Measurements from ENCODE around the gene PNPT1. TPM values are rescaled to one million over a fixed set of nuclear protein-coding genes. Genes with fewer than 3 reads are reported as not detected.
A peak's percentile ranks its signal among the peaks of the same experiment; 100 is the strongest.

The PNPT1 gene
- total and polyA plus RNA-seq, 2 donors from 2014 or later, result 9.0 to 19.8 TPM

- Histone ChIP-seq H3K9me3 (ENCODE audit: control insufficient read depth in 2 of 3, insufficient read depth in 1 of 3, low read length in 3 of 3) (no peaks in the 10 kb centered on the region), H3K27me3 (ENCODE audit: control insufficient read depth, insufficient read depth, low read length) (no peaks in the 10 kb centered on the region), H3K27ac (ENCODE audit: low read depth in 2 of 2, low read length in 2 of 2) (peak overlapping the region; percentile 92 to 96), H3K4me1 (ENCODE audit: control insufficient read depth in 2 of 3, insufficient read depth in 2 of 3, low read depth in 1 of 3, low read length in 3 of 3) (peaks cover 0 to 17% (median 8%) of the 10 kb centered on the region in 3 donors), H3K9ac (ENCODE audit: low read length in 3 of 3) (peak overlapping the region; percentile 90 to 100 (median 96)), H3K4me3 (ENCODE audit: low read length in 3 of 3) (peak overlapping the region; percentile 94 to 100 (median 98)), H3K36me3 (ENCODE audit: control insufficient read depth in 2 of 3, insufficient read depth in 3 of 3, low read length in 3 of 3) (peaks cover 0 to 5% (median 2%) of the 10 kb centered on the region in 3 donors)
- TF ChIP-seq, protein P1, sequence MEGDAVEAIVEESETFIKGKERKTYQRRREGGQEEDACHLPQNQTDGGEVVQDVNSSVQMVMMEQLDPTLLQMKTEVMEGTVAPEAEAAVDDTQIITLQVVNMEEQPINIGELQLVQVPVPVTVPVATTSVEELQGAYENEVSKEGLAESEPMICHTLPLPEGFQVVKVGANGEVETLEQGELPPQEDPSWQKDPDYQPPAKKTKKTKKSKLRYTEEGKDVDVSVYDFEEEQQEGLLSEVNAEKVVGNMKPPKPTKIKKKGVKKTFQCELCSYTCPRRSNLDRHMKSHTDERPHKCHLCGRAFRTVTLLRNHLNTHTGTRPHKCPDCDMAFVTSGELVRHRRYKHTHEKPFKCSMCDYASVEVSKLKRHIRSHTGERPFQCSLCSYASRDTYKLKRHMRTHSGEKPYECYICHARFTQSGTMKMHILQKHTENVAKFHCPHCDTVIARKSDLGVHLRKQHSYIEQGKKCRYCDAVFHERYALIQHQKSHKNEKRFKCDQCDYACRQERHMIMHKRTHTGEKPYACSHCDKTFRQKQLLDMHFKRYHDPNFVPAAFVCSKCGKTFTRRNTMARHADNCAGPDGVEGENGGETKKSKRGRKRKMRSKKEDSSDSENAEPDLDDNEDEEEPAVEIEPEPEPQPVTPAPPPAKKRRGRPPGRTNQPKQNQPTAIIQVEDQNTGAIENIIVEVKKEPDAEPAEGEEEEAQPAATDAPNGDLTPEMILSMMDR (IDR thresholded peaks at IDR 0.05; ENCODE audit: borderline replicate concordance, extremely low read depth, insufficient read depth), result no peak
- DNase-seq, result peak; percentile 50 to 83 (median 78)
- intact Hi-C loops (cut with DNase I), result no loop called here
- no peak for FAIRE-seq
These were observed 75.2 kb downstream of the PNPT1 start for GRCh38 chr2:55618275-55619055.

- H3K4me1 ChIP-seq (ENCODE audit: control insufficient read depth in 2 of 3, insufficient read depth in 2 of 3, low read depth in 1 of 3, low read length in 3 of 3), result peaks cover 0 to 17% (median 8%) of the 10 kb centered on the region in 3 donors
- DNase-seq (peak in 1 of 5 donors; percentile 54), FAIRE-seq (no peak)
- peak overlapping the region; percentile 90 to 100 (median 96) for H3K9ac ChIP-seq (ENCODE audit: low read length in 3 of 3)
- H3K36me3 ChIP-seq (ENCODE audit: control insufficient read depth in 2 of 3, insufficient read depth in 3 of 3, low read length in 3 of 3), result peaks cover 0 to 5% (median 2%) of the 10 kb centered on the region in 3 donors
- H3K4me3 ChIP-seq (ENCODE audit: low read length in 3 of 3), result peak overlapping the region; percentile 94 to 100 (median 98)
- intact Hi-C loops (cut with DNase I), result no loop called here
- TF ChIP-seq, protein P1 (IDR thresholded peaks at IDR 0.05; ENCODE audit: borderline replicate concordance, extremely low read depth, insufficient read depth), result no peak
- peak overlapping the region; percentile 92 to 96 for H3K27ac ChIP-seq (ENCODE audit: low read depth in 2 of 2, low read length in 2 of 2)
- H3K9me3 ChIP-seq (ENCODE audit: control insufficient read depth in 2 of 3, insufficient read depth in 1 of 3, low read length in 3 of 3), result no peaks in the 10 kb centered on the region
- H3K27me3 ChIP-seq (ENCODE audit: control insufficient read depth, insufficient read depth, low read length), result no peaks in the 10 kb centered on the region
These were observed 75.7 kb downstream of the PNPT1 start for GRCh38 chr2:55618025-55618274.

- peaks cover 0 to 17% (median 8%) of the 10 kb centered on the region in 3 donors for H3K4me1 ChIP-seq (ENCODE audit: control insufficient read depth in 2 of 3, insufficient read depth in 2 of 3, low read depth in 1 of 3, low read length in 3 of 3)
- intact Hi-C loops (cut with DNase I), result no loop called here
- peak; percentile 75 for FAIRE-seq
These were observed 76.2 kb downstream of the PNPT1 start, which contains the start of gene PPP4R3B for GRCh38 chr2:55617175-55618024. Gene PPP4R3B (minus strand): TSS chr2:55617622. CDS start chr2:55617285, 337 bp downstream.

More at GRCh38 chr2:55617175-55618024, 76.2 kb downstream of the PNPT1 start, which contains the start of gene PPP4R3B:
- TF ChIP-seq, protein P1 (IDR thresholded peaks at IDR 0.05; ENCODE audit: borderline replicate concordance, extremely low read depth, insufficient read depth), result peak; percentile 40
- Histone ChIP-seq H3K36me3 (ENCODE audit: control insufficient read depth in 2 of 3, insufficient read depth in 3 of 3, low read length in 3 of 3) (peaks cover 0 to 5% (median 2%) of the 10 kb centered on the region in 3 donors), H3K9ac (ENCODE audit: low read length in 3 of 3) (peak within 1 kb of the TSS; percentile 97 to 100 (median 99)), H3K27me3 (ENCODE audit: control insufficient read depth, insufficient read depth, low read length) (no peaks in the 10 kb centered on the region), H3K9me3 (ENCODE audit: control insufficient read depth in 2 of 3, insufficient read depth in 1 of 3, low read length in 3 of 3) (no peaks in the 10 kb centered on the region), H3K27ac (ENCODE audit: low read depth in 2 of 2, low read length in 2 of 2) (peak within 1 kb of the TSS; percentile 96 to 99), H3K4me3 (ENCODE audit: low read length in 3 of 3) (peak within 1 kb of the TSS; percentile 94 to 100 (median 98))
- peak; percentile 100 for DNase-seq
